K562 (cell line): ENCODE results near the gene DLGAP3. TPM values are rescaled to one million over a fixed set of nuclear protein-coding genes. Genes with fewer than 3 reads are reported as not detected.
A peak's percentile ranks its signal among the peaks of the same experiment; 100 is the strongest.

Experiments used
- ATAC-seq: fragments of 200-7000 bp; cut with Tn5 transposase; 3 replicates; pipeline ENCODE4 v1.9.1; 2020; ENCODE audit warnings: moderate library complexity
- BruUV-seq: library from RNA; stranded (reverse); fragments of 400-500 nt; replicated peaks from 2 replicates; lab custom pipeline; 2021; lab: Mats Ljungman, UMichigan
- CTCF ChIA-PET: fragments of 300-600 bp; formaldehyde crosslinking; extraction: SDS; loops from one replicate; lab custom pipeline; 2021; ENCODE audit warnings: low intra/inter-chr PET ratio; lab: Yijun Ruan, JAX
- POLR2A ChIA-PET: fragments of 300-600, 350-650 bp; sonication (Branson Sonifier 250); formaldehyde crosslinking; extraction: SDS; loops from one replicate; lab custom pipeline; 2021; ENCODE audit warnings: antibody characterized with exemption, inconsistent platforms; lab: Yijun Ruan, JAX
- DNase-seq, 4 experiments: peaks; one replicate each; pipeline versions ENCODE4 v3.0.0 to v3.0.0-alpha.2; 2011 to 2018; ENCODE audit warnings: low spot score in 3 of 4, mixed read lengths in 3 of 4; ENCODE audit errors: extremely low read depth in 1 of 4
- FAIRE-seq: peaks from 2 replicates; lab custom pipeline; 2011; peaks lifted over from hg19 to GRCh38; lab: Jason Lieb, UNC
- H2AFZ ChIP-seq: 2 replicates; pipeline ENCODE4 v1.6.0; 2011; ENCODE audit warnings: low read depth, low read length, control low read depth, inconsistent platforms
- H3K27ac ChIP-seq: fragments of 200-600 bp; 3 replicates; pipeline ENCODE4 v1.8.0; 2011; ENCODE audit warnings: low read depth, mild to moderate bottlenecking, control low read depth, inconsistent platforms, low read length, moderate library complexity, mixed read lengths; ENCODE audit errors: extremely low read depth
- H3K27me3 ChIP-seq, 2 experiments: fragments of 300-600 bp in 1 of 2; 2 replicates in 1 of 2; 3 replicates in 1 of 2; pipeline versions ENCODE4 v1.6.0 to v1.8.0; 2011; ENCODE audit warnings: inconsistent platforms in 2 of 2, low read length in 2 of 2, mild to moderate bottlenecking in 1 of 2, mixed read lengths in 1 of 2, moderate library complexity in 1 of 2; ENCODE audit not compliant: control insufficient read depth in 2 of 2, insufficient read depth in 2 of 2
- H3K36me3 ChIP-seq: fragments of 300-600 bp; 3 replicates; pipeline ENCODE4 v1.8.0; 2011; ENCODE audit warnings: mild to moderate bottlenecking, low read length, inconsistent platforms; ENCODE audit not compliant: control insufficient read depth, insufficient read depth
- H3K4me1 ChIP-seq, 2 experiments: fragments of 200-600 bp in 1 of 2; replicated peaks in 1 of 2; 2 replicates in 1 of 2; 3 replicates in 1 of 2; pipeline versions ENCODE4 v1.5.1 to v1.8.0; 2011; ENCODE audit warnings: inconsistent platforms in 2 of 2, low read length in 2 of 2, mild to moderate bottlenecking in 1 of 2, mixed read lengths in 1 of 2, moderate library complexity in 1 of 2; ENCODE audit not compliant: control insufficient read depth in 2 of 2, insufficient read depth in 2 of 2
- H3K4me2 ChIP-seq: 2 replicates; pipeline ENCODE4 v1.6.1; 2011; ENCODE audit warnings: low read length, control low read depth, inconsistent platforms, mixed read lengths; ENCODE audit not compliant: insufficient read depth
- H3K4me3 ChIP-seq: fragments of 200-600 bp; sonication (generic), shearing (Covaris generic); 2 replicates; pipeline ENCODE4 v1.5.1; 2016; ENCODE audit warnings: control low read depth, inconsistent platforms
- H3K79me2 ChIP-seq: fragments of 200-600 bp; 3 replicates; pipeline ENCODE4 v1.8.0; 2011; ENCODE audit warnings: low read length, inconsistent platforms; ENCODE audit not compliant: control insufficient read depth, insufficient read depth
- H3K9ac ChIP-seq, 2 experiments: 2 replicates each; pipeline versions ENCODE4 v1.6.0 to v1.6.1; 2011; ENCODE audit warnings: low read depth in 2 of 2, low read length in 2 of 2, control low read depth in 1 of 2, inconsistent platforms in 1 of 2, mild to moderate bottlenecking in 1 of 2, mixed read lengths in 1 of 2; ENCODE audit not compliant: insufficient read depth in 1 of 2
- H3K9me1 ChIP-seq: one replicate; pipeline ENCODE4 v1.6.0; 2011; ENCODE audit warnings: inconsistent platforms, mild to moderate bottlenecking, low read length, moderate library complexity; ENCODE audit not compliant: control insufficient read depth, insufficient read depth
- H3K9me3 ChIP-seq: replicated peaks from 2 replicates; pipeline ENCODE4 v1.5.1; 2011; ENCODE audit warnings: low read depth, low read length, inconsistent platforms; ENCODE audit not compliant: control insufficient read depth, insufficient read depth
- H4K20me1 ChIP-seq: replicated peaks from 2 replicates; pipeline ENCODE4 v1.6.1; 2011; ENCODE audit warnings: low read length, inconsistent platforms, mixed read lengths; ENCODE audit not compliant: control insufficient read depth, insufficient read depth
- CBFA2T3 ChIP-seq: fragments of 450-650 bp; IDR thresholded peaks from 2 replicates; pipeline ENCODE4 v1.6.1; 2017
- CREB1 ChIP-seq, 2 experiments: sonication (generic) in 1 of 2; formaldehyde crosslinking in 1 of 2; IDR thresholded peaks; 2 replicates each; pipeline versions ENCODE4 v1.6.1 to v1.8.0; 2012 to 2022; ENCODE audit warnings: inconsistent platforms in 1 of 2, mild to moderate bottlenecking in 1 of 2, missing genetic modification reagents in 1 of 2, moderate library complexity in 1 of 2
- CTCF ChIP-seq, 3 experiments: IDR thresholded peaks in 2 of 3; conservative IDR thresholded peaks in 1 of 3; 2 replicates each; pipeline ENCODE4 v1.5.1; 2011 to 2012; ENCODE audit warnings: low read length in 3 of 3, mild to moderate bottlenecking in 3 of 3, control low read depth in 2 of 3, improper control_type of control experiment in 1 of 3, inconsistent platforms in 1 of 3, low read depth in 1 of 3, mixed read lengths in 1 of 3, moderate library complexity in 1 of 3; ENCODE audit not compliant: insufficient read depth in 2 of 3
- CXXC5 ChIP-seq: fragments of 250-450 bp; sonication (Bioruptor Pico); IDR thresholded peaks from 2 replicates; pipeline ENCODE4 v1.8.0; 2022; ENCODE audit warnings: inconsistent platforms, mild to moderate bottlenecking, moderate library complexity
- EGR1 ChIP-seq: fragments of 450-650 bp; conservative IDR thresholded peaks from 2 replicates; pipeline ENCODE4 v1.6.1; 2017; ENCODE audit warnings: mild to moderate bottlenecking
- EZH2 ChIP-seq: IDR thresholded peaks from 2 replicates; pipeline ENCODE4 v1.6.1; 2012; ENCODE audit warnings: low read depth, mild to moderate bottlenecking, inconsistent platforms, low read length, borderline replicate concordance
- HDAC1 ChIP-seq, 2 experiments: fragments of 450-650 bp; IDR thresholded peaks; 2 replicates each; pipeline ENCODE4 v1.6.1; 2016 to 2017; ENCODE audit warnings: inconsistent platforms in 1 of 2, mild to moderate bottlenecking in 1 of 2, moderate library complexity in 1 of 2
- NONO ChIP-seq, 2 experiments: fragments of 200-400 bp in 1 of 2; fragments of 450-650 bp in 1 of 2; formaldehyde crosslinking in 1 of 2; IDR thresholded peaks; 2 replicates each; pipeline ENCODE4 v1.6.1; 2017; ENCODE audit warnings: low read depth in 2 of 2, mild to moderate bottlenecking in 2 of 2, moderate library complexity in 2 of 2, low read length in 1 of 2
- RNF2 ChIP-seq: sonication (generic); IDR thresholded peaks from 2 replicates; pipeline ENCODE4 v1.6.1; 2016
- ZBTB26 ChIP-seq: fragments of 450-650 bp; formaldehyde crosslinking; IDR thresholded peaks from 2 replicates; pipeline ENCODE4 v1.4.0; 2022; ENCODE audit warnings: missing genetic modification characterization
- ZBTB7A ChIP-seq: IDR thresholded peaks from 2 replicates; pipeline ENCODE4 v1.6.1; 2011; ENCODE audit warnings: low read depth, mild to moderate bottlenecking, low read length, moderate library complexity, borderline replicate concordance; ENCODE audit not compliant: control insufficient read depth
- ZNF143 ChIP-seq: sonication (generic); formaldehyde crosslinking; IDR thresholded peaks from 2 replicates; pipeline ENCODE4 v1.9.0; 2022; ENCODE audit warnings: mild to moderate bottlenecking, missing genetic modification reagents
- ZNF197 ChIP-seq: fragments of 200-800 bp; sonication (Bioruptor generic); IDR thresholded peaks from 2 replicates; pipeline ENCODE4 v1.6.1; 2016; ENCODE audit warnings: low read depth, missing genetic modification characterization, missing compliant biosample characterization
- ZNF282 ChIP-seq: sonication (generic); formaldehyde crosslinking; IDR thresholded peaks from 2 replicates; pipeline ENCODE4 v1.8.1; 2023; ENCODE audit warnings: missing genetic modification reagents
- WGBS: fragments of 100-300 bp; shearing (Covaris generic); methylation state at CpG from one replicate; pipeline ENCODE4 v1.1.6; 2016; ENCODE audit warnings: low coverage, mixed read lengths; ENCODE audit not compliant: insufficient coverage; ENCODE audit errors: missing lambda C conversion rate; 5-methylcytosine and 5-hydroxymethylcytosine counted together
- in situ Hi-C: fragments of 300-500 bp; cut with MboI; formaldehyde crosslinking; loops from 4 replicates; pipeline ENCODE4 v1.15.0; 2018; ENCODE audit warnings: inconsistent platforms, mixed read lengths
- intact Hi-C: fragments of 100-400 bp; cut with micrococcal nuclease; formaldehyde crosslinking; loops from 2 replicates; pipeline ENCODE4 v1.14.2; 2022
- polyA plus RNA-seq, 8 experiments: library from polyadenylated mRNA; depleted of rRNA in 4 of 8; stranded (reverse) in 5 of 8; unstranded in 3 of 8; fragments of >200 nt; fragmentation: Nextera tagmentation in 2 of 8; fragmentation: Illumina TruSeq in 1 of 8; extraction: Ambion mirVana in 2 of 8; extraction: Trizol in 1 of 8; gene quantifications; 2 replicates each; pipeline versions ENCODE4 v1.2.1 to v1.2.3, GENCODE V29; 2011 to 2014; ENCODE audit warnings: inconsistent platforms in 1 of 8, missing spikeins in 1 of 8
- total RNA-seq, 7 experiments: library from RNA; depleted of rRNA in 6 of 7; stranded (reverse); fragments of >200 nt in 6 of 7; fragmentation: Illumina TruSeq in 2 of 7; extraction: Trizol in 2 of 7; gene quantifications; 2 replicates each; pipeline versions ENCODE4 v1.2.1 to v1.2.3, GENCODE V29; 2011 to 2021; ENCODE audit warnings: low replicate concordance in 1 of 7
- TF ChIP-seq, protein P1 (sequence below): sonication (generic); formaldehyde crosslinking; IDR thresholded peaks from 2 replicates; pipeline ENCODE4 v1.9.0; 2022; ENCODE audit warnings: mild to moderate bottlenecking, missing genetic modification reagents

The DLGAP3 gene
- total and polyA plus RNA-seq, 9 of the 15 experiments (the other 6 are each of a cell fraction or from before 2014, with no cell fraction given) = 0.01 to 0.16 (median 0.07) TPM; not detected in 6

- TF ChIP-seq ZNF143 (CRISPR knock-in tag) (0 out of 2 replicates have a peak, but pooled peaks have one; percentile 17), ZBTB26 (CRISPR knock-in tag) (0 out of 2 replicates have a peak, but pooled peaks have one; percentile 31), EGR1 (0 out of 2 replicates have a peak, but pooled peaks have one; percentile 26), HDAC1 (IDR thresholded peaks at IDR 0.05) (0 out of 4 replicates have a peak, but pooled peaks of 1 of the 2 experiments have one; percentile 53), RNF2 (no peak), ZNF197 (CRISPR knock-in tag) (no peak), CXXC5 (CRISPR knock-in tag) (peak; percentile 52), CREB1 (IDR thresholded peaks at IDR 0.05) (no peak), CREB1 (CRISPR knock-in tag; IDR thresholded peaks at IDR 0.05) (no peak), CTCF (IDR thresholded peaks at IDR 0.05 in 2 of 3, conservative IDR thresholded peaks at IDR 0.05 in 1 of 3; ENCODE audit: insufficient read depth in 2 of 3, low read depth in 1 of 3, low read length in 3 of 3) (0 out of 6 replicates have a peak, but pooled peaks of 1 of the 3 experiments have one; percentile 3), ZNF282 (0 out of 2 replicates have a peak, but pooled peaks have one; percentile 44), CBFA2T3 (peak; percentile 3; the same call in 1 of the 2 replicates), NONO (IDR thresholded peaks at IDR 0.05; ENCODE audit: low read depth in 2 of 2, low read length in 1 of 2) (0 out of 4 replicates have a peak, but pooled peaks of 1 of the 2 experiments have one; percentile 25), EZH2 (peak; percentile 75; the same call in 1 of the 2 replicates), ZBTB7A (peak; percentile 81; the same call in 1 of the 2 replicates)
- TF ChIP-seq, protein P1, sequence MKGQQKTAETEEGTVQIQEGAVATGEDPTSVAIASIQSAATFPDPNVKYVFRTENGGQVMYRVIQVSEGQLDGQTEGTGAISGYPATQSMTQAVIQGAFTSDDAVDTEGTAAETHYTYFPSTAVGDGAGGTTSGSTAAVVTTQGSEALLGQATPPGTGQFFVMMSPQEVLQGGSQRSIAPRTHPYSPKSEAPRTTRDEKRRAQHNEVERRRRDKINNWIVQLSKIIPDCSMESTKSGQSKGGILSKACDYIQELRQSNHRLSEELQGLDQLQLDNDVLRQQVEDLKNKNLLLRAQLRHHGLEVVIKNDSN (CRISPR knock-in tag) = peak; percentile 24; the same call in 1 of the 2 replicates
- Histone ChIP-seq H4K20me1 (peaks cover 15% of the 10 kb centered on the region), H3K4me2 (peak overlapping the region; percentile 50), H3K79me2 (no peaks in the 10 kb centered on the region), H3K36me3 (no peaks in the 10 kb centered on the region; the same call in 2 of the 3 replicates), H3K27ac (no peak overlapping the region; the same call in 2 of the 3 replicates), H3K9me3 (no peaks in the 10 kb centered on the region), H2AFZ (no peak overlapping the region), H3K9ac (peak overlapping the region in 1 of 2 experiments; percentile 61; a peak in 1 of 4 replicates), H3K27me3 (peaks cover 28 to 43% of the 10 kb centered on the region in 2 experiments), H3K4me3 (peak overlapping the region; percentile 29), H3K9me1 (peaks cover 3% of the 10 kb centered on the region), H3K4me1 (peaks cover 4 to 18% of the 10 kb centered on the region in 2 experiments; a peak in 3 of 5 replicates)
- CTCF ChIA-PET = interaction anchor here (0.6 kb wide), 1 partner anchor 18 kb away, joined by 7 read pairs; no protein-coding TSS in a partner anchor
- no TSS peak for BruUV-seq
- ATAC-seq (peak; percentile 60), FAIRE-seq (peak; percentile 32), DNase-seq (peak; percentile 27 to 89 (median 71))
- intact Hi-C loops (no loop called here), in situ Hi-C loops (no loop called here)
- WGBS = 16% methylated on average over 46 of the region's 66 CpGs
- POLR2A ChIA-PET = interaction anchor here (0.6 to 1.0 kb wide), 2 partner anchors 17 to 257 kb away, joined by 3 read pairs; no protein-coding TSS in a partner anchor
These were observed 552 bp downstream of the DLGAP3 start for GRCh38 chr1:34928699-34929496.
